Activated gamma-delta T cell (primary cell): ENCODE results near the gene NMRAL1.

ENCODE experiments used
- DNase-seq: peaks from one replicate; lab custom pipeline; 2025; lab: John Stamatoyannopoulos, UW

Gene NMRAL1

DNA sequence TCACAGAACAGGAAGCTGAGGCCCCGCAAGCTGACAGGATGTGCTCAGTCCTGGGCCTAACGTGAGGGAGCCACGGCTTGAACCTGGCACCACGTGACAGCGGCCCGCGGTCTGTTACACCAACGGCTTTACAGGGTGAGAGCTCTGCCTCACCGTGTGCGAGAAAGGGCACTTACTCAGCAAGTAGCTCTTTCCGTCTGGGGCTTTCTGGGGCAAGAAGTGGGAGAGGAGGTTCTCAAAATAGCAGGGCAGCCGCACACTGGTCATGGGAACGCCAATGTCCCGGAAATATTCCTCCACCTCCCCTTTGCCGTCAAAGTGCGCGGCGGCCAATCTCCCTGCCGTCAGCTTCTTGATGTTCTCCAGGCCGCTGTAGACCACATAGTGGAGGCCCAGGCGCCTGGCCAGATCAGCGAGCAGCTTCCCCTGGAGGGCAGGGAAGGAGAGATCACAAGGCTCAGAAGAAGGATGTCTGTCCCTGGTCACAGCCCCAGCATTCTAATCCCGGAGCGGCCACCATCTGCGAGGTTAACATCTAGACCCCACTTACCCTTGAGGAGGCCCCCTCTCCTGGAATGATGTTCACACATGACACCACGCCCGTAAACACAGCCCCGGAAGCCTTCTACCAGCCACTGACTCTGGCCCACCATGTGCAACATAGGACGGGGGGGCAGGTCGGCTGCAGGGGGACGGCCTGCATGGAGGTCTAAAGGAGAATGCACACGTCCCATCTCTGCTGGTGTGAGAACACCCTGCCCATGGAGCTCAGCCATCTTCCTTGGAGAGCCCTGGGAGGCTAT, 8.2 kb downstream of the NMRAL1 start:
- DNase-seq = peak; percentile 79

- no peak for DNase-seq
These were observed 10.8 kb downstream of the NMRAL1 start for GRCh38 chr16:4463522-4464163.

- no peak for DNase-seq
These were observed 13.0 kb downstream of the NMRAL1 start for GRCh38 chr16:4461250-4462085.

- no peak for DNase-seq
These were observed 13.5 kb downstream of the NMRAL1 start for GRCh38 chr16:4460936-4461249.

GRCh38 chr16:4455951-4456350, 18.5 kb downstream of the NMRAL1 start:
- DNase-seq = no peak

DNA sequence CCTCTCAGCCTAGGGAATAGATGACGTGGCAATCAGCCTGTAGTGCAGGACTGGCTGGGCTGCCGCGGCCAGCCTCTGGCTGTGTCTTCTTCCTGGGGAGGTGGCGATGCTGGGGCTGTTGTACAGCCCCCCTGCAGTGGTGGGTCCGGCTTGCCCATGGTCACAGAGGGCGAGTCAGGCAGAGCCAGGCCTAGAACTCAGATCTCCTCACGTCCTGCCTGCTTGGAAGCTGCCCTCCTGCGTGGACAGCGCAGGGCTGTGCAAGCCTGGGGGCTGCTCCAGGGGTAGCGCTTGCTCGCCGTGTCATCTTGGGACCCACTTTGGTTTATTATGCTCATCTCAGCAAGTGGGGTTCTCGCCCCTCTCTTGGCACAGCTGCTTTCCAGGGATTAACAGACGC, 19.3 kb downstream of the NMRAL1 start:
- no peak for DNase-seq

GRCh38 chr16:4454623-4455022, 19.8 kb downstream of the NMRAL1 start:
- DNase-seq = no peak

GRCh38 chr16:4452674-4453073, 21.8 kb downstream of the NMRAL1 start:
- DNase-seq = no peak

- DNase-seq = no peak
These were observed 23.4 kb downstream of the NMRAL1 start for GRCh38 chr16:4450931-4451519.

DNA sequence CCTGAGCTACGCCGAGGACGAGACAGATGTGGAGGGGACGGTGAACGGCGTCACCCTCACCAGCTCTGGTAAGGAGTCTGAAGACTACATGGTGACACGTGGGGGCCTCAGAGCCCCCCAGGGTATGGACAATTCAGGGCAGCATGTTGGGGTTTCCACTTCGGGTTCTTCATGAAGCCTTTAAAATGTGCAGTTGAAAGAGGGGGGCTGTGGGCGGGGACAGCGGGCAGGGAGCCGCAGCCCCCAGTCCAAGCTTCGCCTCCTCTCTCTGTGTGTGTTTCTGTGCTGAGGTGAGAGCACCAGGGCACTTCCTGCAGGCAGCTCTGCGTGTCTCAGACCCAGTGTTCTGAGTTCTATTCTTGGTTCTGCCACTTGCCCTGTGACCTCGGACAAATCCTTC, 24.0 kb downstream of the NMRAL1 start:
- DNase-seq = no peak

DNA sequence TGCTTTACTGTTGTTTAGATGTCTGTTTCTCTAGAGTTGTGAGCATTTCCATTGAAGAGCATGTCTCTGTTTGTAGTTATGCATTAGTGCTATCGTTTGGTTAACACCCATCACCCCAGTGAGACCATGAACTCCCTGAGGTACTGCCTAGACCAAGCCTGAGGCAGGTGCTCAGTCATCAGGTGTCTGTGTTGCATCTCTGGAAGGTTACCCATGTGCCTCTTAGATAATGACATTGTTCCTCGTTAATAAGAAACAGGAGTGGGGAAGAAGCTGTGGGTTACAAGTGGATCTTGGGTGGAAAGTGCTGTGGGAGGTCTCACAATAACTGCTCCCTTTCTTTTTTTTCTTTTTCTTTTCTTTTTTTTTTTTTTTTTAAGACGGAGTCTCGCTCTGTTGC, 30.4 kb downstream of the NMRAL1 start:
- no peak for DNase-seq

DNA sequence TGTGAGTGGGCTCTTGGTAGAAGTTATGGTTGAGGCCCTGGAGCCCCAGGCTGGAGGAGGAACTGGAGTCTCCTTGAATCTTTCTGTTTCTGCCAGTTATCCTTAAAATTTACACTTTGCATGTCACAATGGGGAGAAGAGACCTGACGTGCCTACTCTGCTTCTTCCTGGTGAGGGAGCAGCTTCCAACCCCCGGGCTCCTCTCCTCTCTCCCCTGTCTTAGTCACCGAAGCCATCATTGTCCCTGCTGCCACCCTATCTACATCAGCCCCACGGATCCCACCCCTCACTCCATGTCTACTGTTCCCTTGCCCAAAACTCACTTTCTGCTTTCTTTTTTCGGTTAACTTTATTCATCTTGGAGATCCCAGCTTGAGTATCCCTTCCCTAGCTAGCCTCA, 31.2 kb downstream of the NMRAL1 start:
- no peak for DNase-seq

- DNase-seq = no peak
These were observed 32.1 kb downstream of the NMRAL1 start for GRCh38 chr16:4442371-4442770.

DNA sequence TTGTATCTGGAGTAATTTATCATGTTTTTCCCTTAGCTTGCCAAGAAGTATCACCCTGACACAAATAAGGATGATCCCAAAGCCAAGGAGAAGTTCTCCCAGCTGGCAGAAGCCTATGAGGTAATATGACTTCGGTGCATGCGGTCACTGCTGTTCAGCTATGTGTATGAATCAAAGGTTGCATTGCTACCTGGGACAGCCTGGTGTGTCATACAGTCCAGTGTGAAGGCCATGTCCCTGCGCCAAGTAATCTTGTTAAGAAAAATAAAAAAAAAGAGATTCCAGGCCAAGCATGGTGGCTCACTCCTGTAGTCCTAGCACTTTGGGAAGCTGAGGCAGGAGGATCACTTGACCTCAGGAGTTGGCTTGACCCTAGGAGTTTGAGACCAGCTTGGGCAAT, 37.1 kb downstream of the NMRAL1 start:
- DNase-seq = no peak

- no peak for DNase-seq
These were observed 38.9 kb downstream of the NMRAL1 start for GRCh38 chr16:4435337-4436067.

GRCh38 chr16:4433914-4434787, 40.3 kb downstream of the NMRAL1 start:
- no peak for DNase-seq

- DNase-seq = no peak
These were observed 41.2 kb downstream of the NMRAL1 start for GRCh38 chr16:4433228-4433627.

DNA sequence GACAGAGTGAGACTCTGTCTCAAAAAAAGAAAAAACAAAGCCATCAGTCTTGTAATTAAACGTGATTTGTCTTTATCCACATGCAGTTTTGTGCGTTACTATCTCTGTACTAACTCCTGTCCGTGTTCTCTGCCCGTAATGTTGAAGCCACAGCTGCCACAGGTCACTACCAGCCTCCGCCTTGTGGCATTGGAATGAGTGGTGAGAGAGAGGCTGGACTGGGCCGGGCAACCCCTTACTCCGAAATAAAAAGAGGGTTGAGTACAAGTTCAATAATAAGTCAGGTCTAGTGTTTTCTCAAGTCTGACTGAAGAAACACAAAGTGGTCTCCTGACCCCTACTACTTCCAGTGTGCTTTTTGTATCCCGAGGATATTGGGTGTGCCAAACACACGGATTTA, 43.4 kb downstream of the NMRAL1 start:
- no peak for DNase-seq

DNA sequence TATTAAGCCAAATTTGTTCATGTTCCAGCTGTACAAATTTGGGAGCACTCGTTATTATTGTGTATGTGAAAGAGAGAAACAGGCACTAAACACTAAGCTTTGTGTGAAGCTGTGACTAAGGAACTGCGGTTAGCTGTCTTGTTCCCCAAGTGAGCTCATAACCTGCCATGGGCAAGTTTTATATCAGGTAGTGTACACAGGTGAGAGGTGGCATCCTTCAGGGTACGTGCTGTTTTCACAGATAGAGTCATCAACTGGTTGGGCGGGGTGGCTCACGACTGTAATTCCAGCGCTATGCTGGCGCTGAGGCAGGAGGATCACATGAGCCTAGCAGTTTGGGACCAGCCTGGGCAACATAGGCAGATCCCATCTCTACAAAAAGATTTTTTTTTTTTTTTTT, 45.9 kb downstream of the NMRAL1 start:
- no peak for DNase-seq

DNA sequence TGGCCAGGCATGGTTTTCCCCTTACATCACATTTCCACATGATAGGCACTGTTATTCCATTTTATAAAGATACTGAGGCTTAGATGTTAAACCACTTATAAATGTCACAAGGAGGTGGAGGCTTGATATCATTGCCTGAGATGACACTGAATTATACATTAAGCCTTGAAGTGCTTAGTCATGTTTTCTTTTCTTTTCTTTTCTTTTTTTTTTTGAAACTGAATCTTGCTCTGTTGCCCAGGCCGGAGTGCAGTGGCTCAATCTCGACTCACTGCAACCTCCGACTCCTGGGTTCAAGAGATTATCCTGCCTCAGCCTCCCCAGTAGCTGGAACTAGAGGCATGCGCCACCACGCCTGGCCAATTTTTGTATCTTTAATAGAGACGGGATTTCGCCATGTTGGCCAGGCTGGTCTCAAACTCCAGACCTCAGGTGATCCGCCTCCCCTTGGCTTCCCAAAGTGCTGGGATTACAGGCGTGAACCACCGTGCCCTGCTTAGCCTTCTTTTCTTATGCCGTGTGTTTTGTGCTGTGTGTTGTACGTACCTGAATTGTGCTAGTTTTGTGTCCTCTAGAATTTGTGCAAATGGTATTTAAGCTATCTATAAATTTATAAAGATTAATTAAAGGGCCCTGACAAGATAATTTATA, 47.6 kb downstream of the NMRAL1 start:
- DNase-seq = no peak
